PC-3 (cell line): ENCODE results near the gene GRK3.

ENCODE experiments used
- CTCF ChIP-seq: fragments of 300-600 bp; sonication (generic); conservative IDR thresholded peaks from 2 replicates; pipeline ENCODE4 v1.5.1; 2017; ENCODE audit warnings: antibody characterized with exemption, low read depth, mild to moderate bottlenecking, low read length
- EZH2 ChIP-seq: fragments of 300-600 bp; sonication (generic); IDR thresholded peaks from one replicate; pipeline ENCODE4 v1.6.1; 2017; ENCODE audit warnings: antibody characterized with exemption, mild to moderate bottlenecking, low read length; ENCODE audit not compliant: unreplicated experiment

- TF ChIP-seq CTCF (no peak), EZH2 (no peak)
Observed at GRCh38 chr22:25710501-25710900, 146.0 kb downstream of the GRK3 start.
